C4-2B (cell line): ENCODE measurements around the gene VDAC1.

Source experiments
- CTCF ChIP-seq: fragments of 450-650 bp; conservative IDR thresholded peaks from 2 replicates; pipeline ENCODE4 v1.5.1; 2017; ENCODE audit warnings: mild to moderate bottlenecking
- ZFX ChIP-seq: fragments of 450-650 bp; IDR thresholded peaks from 2 replicates; pipeline ENCODE4 v1.6.1; 2017

- TF ChIP-seq CTCF (no peak), ZFX (no peak)
These were observed 12.2 kb downstream of the VDAC1 start for GRCh38 chr5:133992429-133993155.
